Keratinocyte (primary cell): ENCODE data around the gene EGFR. TPM values are rescaled to one million over a fixed set of nuclear protein-coding genes. Genes with fewer than 3 reads are reported as not detected.
A peak's percentile ranks its signal among the peaks of the same experiment; 100 is the strongest.

Experiments used
- DNase-seq: peaks from one replicate; pipeline ENCODE4 v3.0.0-alpha.2; 2011; ENCODE audit warnings: low read depth, missing footprints, low spot score
- FAIRE-seq: peaks from 2 replicates; lab custom pipeline; 2011; peaks lifted over from hg19 to GRCh38; lab: Jason Lieb, UNC
- H2AFZ ChIP-seq: 2 replicates; pipeline ENCODE4 v1.6.0; 2012; ENCODE audit warnings: low read length, control low read depth, inconsistent platforms; ENCODE audit not compliant: control insufficient read depth
- H3K27ac ChIP-seq: 2 replicates; pipeline ENCODE4 v1.5.1; 2011; ENCODE audit warnings: low read length; ENCODE audit not compliant: control insufficient read depth, insufficient read depth
- H3K27me3 ChIP-seq: 3 replicates; pipeline ENCODE4 v1.6.0; 2011; ENCODE audit warnings: low read length; ENCODE audit not compliant: control insufficient read depth, insufficient read depth; ENCODE audit errors: extremely low read depth
- H3K36me3 ChIP-seq, 2 experiments: 2 replicates in 1 of 2; 3 replicates in 1 of 2; pipeline ENCODE4 v1.5.1; 2011; ENCODE audit warnings: low read length in 2 of 2, mild to moderate bottlenecking in 1 of 2; ENCODE audit not compliant: control insufficient read depth in 2 of 2, insufficient read depth in 2 of 2; ENCODE audit errors: extremely low read depth in 1 of 2
- H3K4me1 ChIP-seq: 3 replicates; pipeline ENCODE4 v1.5.1; 2011; ENCODE audit warnings: low read length; ENCODE audit not compliant: control insufficient read depth, insufficient read depth; ENCODE audit errors: extremely low read depth
- H3K4me2 ChIP-seq: 3 replicates; pipeline ENCODE4 v1.6.0; 2011; ENCODE audit warnings: low read depth, low read length; ENCODE audit not compliant: control insufficient read depth, insufficient read depth; ENCODE audit errors: extremely low read depth
- H3K4me3 ChIP-seq, 3 experiments: fragments of 200-600 bp in 1 of 3; sonication (generic) in 1 of 3; 2 replicates in 2 of 3; 3 replicates in 1 of 3; pipeline ENCODE4 v1.5.1; 2011 to 2016; ENCODE audit warnings: low read length in 3 of 3, mild to moderate bottlenecking in 3 of 3, control low read depth in 2 of 3, inconsistent platforms in 1 of 3, low read depth in 1 of 3, mixed read lengths in 1 of 3, mixed run types in 1 of 3, moderate library complexity in 1 of 3; ENCODE audit not compliant: control insufficient read depth in 2 of 3, insufficient read depth in 2 of 3; ENCODE audit errors: extremely low read depth in 1 of 3
- H3K79me2 ChIP-seq: 2 replicates; pipeline ENCODE4 v1.6.0; 2012; ENCODE audit warnings: low read length; ENCODE audit not compliant: control insufficient read depth, insufficient read depth
- H3K9ac ChIP-seq: 3 replicates; pipeline ENCODE4 v1.6.0; 2011; ENCODE audit warnings: low read length; ENCODE audit not compliant: control insufficient read depth, insufficient read depth; ENCODE audit errors: extremely low read depth
- H3K9me1 ChIP-seq: 3 replicates; pipeline ENCODE4 v1.6.0; 2011; ENCODE audit warnings: low read length; ENCODE audit not compliant: control insufficient read depth, insufficient read depth; ENCODE audit errors: extremely low read depth
- H3K9me3 ChIP-seq: 2 replicates; pipeline ENCODE4 v1.5.1; 2012; ENCODE audit warnings: low read depth, low read length; ENCODE audit not compliant: control insufficient read depth
- H4K20me1 ChIP-seq: 3 replicates; pipeline ENCODE4 v1.6.0; 2011; ENCODE audit warnings: low read length; ENCODE audit not compliant: control insufficient read depth, insufficient read depth; ENCODE audit errors: extremely low read depth
- EZH2 ChIP-seq: IDR thresholded peaks from one replicate; pipeline ENCODE4 v1.6.1; 2012; ENCODE audit warnings: inconsistent platforms, mild to moderate bottlenecking, low read length, moderate library complexity
- dilution Hi-C: fragments of 300-500 bp; cut with MboI; formaldehyde crosslinking; loops from one replicate; pipeline ENCODE4 v1.7.0; 2020; ENCODE audit warnings: low sequenced_read_pairs; ENCODE audit not compliant: extremely low pct_ligation_motif_present
- polyA plus RNA-seq, 5 experiments: library from polyadenylated mRNA; depleted of rRNA in 3 of 5; stranded (reverse) in 3 of 5; stranded (forward) in 1 of 5; unstranded in 1 of 5; fragments of >200 nt; gene quantifications; 1 replicate in 1 of 5; 2 replicates in 3 of 5; 3 replicates in 1 of 5; pipeline versions ENCODE4 v1.2.1 to v1.2.3, GENCODE V29; 2011 to 2012; ENCODE audit warnings: missing spikeins in 2 of 5, low read depth in 1 of 5, low replicate concordance in 1 of 5
- TF ChIP-seq, protein P1 (sequence below), 3 experiments: IDR thresholded peaks in 1 of 3; conservative IDR thresholded peaks in 1 of 3; optimal IDR thresholded peaks in 1 of 3; 2 replicates in 2 of 3; 3 replicates in 1 of 3; pipeline versions ENCODE3 to v1.5.1; 2011; ENCODE audit warnings: low read length in 3 of 3, mild to moderate bottlenecking in 3 of 3, moderate library complexity in 2 of 3, control low read depth in 1 of 3, inconsistent platforms in 1 of 3; ENCODE audit not compliant: insufficient read depth in 2 of 3; ENCODE audit errors: extremely low read depth in 1 of 3

EGFR gene
- polyA plus RNA-seq, 1 donor (not counting 4 experiments of a cell fraction or from before 2014, with no cell fraction given), result 120 TPM

- TF ChIP-seq, protein P1, sequence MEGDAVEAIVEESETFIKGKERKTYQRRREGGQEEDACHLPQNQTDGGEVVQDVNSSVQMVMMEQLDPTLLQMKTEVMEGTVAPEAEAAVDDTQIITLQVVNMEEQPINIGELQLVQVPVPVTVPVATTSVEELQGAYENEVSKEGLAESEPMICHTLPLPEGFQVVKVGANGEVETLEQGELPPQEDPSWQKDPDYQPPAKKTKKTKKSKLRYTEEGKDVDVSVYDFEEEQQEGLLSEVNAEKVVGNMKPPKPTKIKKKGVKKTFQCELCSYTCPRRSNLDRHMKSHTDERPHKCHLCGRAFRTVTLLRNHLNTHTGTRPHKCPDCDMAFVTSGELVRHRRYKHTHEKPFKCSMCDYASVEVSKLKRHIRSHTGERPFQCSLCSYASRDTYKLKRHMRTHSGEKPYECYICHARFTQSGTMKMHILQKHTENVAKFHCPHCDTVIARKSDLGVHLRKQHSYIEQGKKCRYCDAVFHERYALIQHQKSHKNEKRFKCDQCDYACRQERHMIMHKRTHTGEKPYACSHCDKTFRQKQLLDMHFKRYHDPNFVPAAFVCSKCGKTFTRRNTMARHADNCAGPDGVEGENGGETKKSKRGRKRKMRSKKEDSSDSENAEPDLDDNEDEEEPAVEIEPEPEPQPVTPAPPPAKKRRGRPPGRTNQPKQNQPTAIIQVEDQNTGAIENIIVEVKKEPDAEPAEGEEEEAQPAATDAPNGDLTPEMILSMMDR (optimal IDR thresholded peaks at IDR 0.05 in 1 of 3, IDR thresholded peaks at IDR 0.05 in 1 of 3, conservative IDR thresholded peaks at IDR 0.05 in 1 of 3; ENCODE audit: extremely low read depth in 1 of 3, insufficient read depth in 2 of 3, low read length in 3 of 3), result no peak
- TF ChIP-seq EZH2, result no peak
- Histone ChIP-seq H3K4me1 (peaks cover 53% of the 10 kb centered on the region), H3K79me2 (peaks cover 97% of the 10 kb centered on the region), H3K27me3 (no peaks in the 10 kb centered on the region), H3K9me3 (no peaks in the 10 kb centered on the region), H3K4me2 (no peak overlapping the region), H3K9me1 (peaks cover 2% of the 10 kb centered on the region), H3K27ac (peak overlapping the region; percentile 26), H3K36me3 (peaks cover 23 to 58% of the 10 kb centered on the region in 2 experiments), H4K20me1 (peaks cover 2% of the 10 kb centered on the region), H3K9ac (no peak overlapping the region), H3K4me3 (no peak overlapping the region), H2AFZ (no peak overlapping the region)
- dilution Hi-C loops, result no loop called here
- DNase-seq, result no peak
- no peak for FAIRE-seq
Observed at GRCh38 chr7:55077561-55078410, 59.0 kb downstream of the EGFR start.

DNA sequence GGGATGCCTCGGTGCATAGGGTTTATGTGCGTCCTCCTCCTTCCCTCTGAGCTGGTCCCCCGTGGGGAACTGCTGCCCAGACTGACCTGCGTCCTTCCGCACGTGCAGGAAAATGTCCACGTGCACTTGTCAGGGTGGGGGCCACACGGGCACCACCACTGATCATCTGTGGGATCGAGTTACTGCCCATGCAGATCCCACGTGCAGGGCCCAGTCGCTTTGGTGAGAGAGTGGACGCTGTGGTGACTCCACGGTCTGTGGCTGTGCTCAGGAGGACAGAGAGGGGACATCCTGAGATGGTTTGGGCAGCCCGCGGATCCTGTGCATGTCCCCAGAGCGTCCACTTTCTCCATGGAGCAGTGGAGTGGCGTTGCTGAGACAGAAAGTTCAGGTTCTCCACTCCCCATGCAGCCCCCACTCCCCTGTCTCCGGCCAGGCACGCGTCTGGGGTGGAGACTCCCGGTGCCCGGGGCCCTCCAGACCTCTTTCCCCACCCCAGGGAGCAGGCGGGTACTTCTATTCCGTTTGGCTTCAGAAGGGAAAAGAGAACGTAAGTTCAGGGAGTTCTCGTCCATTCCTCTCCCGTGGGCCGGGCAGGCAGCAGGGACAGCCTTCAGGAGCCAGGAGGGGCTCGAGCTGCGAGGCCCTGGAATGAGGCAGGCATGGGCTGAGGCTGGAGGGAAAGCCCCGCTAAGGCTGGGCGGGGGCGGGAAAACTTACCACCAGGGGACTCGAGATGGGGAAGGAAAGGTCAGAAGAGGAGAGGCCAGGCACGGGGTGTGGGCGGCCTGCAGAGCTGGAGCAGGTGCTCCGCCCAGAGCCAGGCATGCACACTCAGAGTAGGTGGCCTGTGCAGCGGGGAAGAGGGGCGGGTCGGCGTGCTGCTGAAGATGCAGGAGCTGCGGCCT is 59.9 kb downstream of the EGFR start:
- no peak overlapping the region for H3K4me2 ChIP-seq
- H3K79me2 ChIP-seq, result peaks cover 97% of the 10 kb centered on the region
- peaks cover 53% of the 10 kb centered on the region for H3K4me1 ChIP-seq
- no peaks in the 10 kb centered on the region for H3K27me3 ChIP-seq
- H4K20me1 ChIP-seq, result peaks cover 8% of the 10 kb centered on the region
- dilution Hi-C loops, result no loop called here
- H3K36me3 ChIP-seq, result peaks cover 29 to 64% of the 10 kb centered on the region in 2 experiments
- no peak for DNase-seq
- no peaks in the 10 kb centered on the region for H3K9me3 ChIP-seq
- no peak for FAIRE-seq
- H3K4me3 ChIP-seq, result no peak overlapping the region
- H3K9ac ChIP-seq, result no peak overlapping the region
- no peak overlapping the region for H2AFZ ChIP-seq
- TF ChIP-seq EZH2, result no peak
- TF ChIP-seq, protein P1 (optimal IDR thresholded peaks at IDR 0.05 in 1 of 3, IDR thresholded peaks at IDR 0.05 in 1 of 3, conservative IDR thresholded peaks at IDR 0.05 in 1 of 3; ENCODE audit: extremely low read depth in 1 of 3, insufficient read depth in 2 of 3, low read length in 3 of 3), result no peak
- H3K9me1 ChIP-seq, result peaks cover 7% of the 10 kb centered on the region
- H3K27ac ChIP-seq, result no peak overlapping the region
